Neural cell (in vitro differentiated cells): ENCODE data around the gene EFS. TPM values are rescaled to one million over a fixed set of nuclear protein-coding genes. Genes with fewer than 3 reads are reported as not detected.

Experiments used
- H2AFZ ChIP-seq: fragments of 200-600, 300-800 bp; sonication (generic), shearing (Covaris generic); 2 replicates; pipeline ENCODE4 v1.6.0; 2014; ENCODE audit warnings: low read depth, mild to moderate bottlenecking, antibody characterized with exemption, low read length, moderate library complexity
- H3F3A ChIP-seq: fragments of 200-600 bp; shearing (Covaris generic); 2 replicates; pipeline ENCODE4 v1.6.1; 2016; ENCODE audit warnings: mild to moderate bottlenecking, moderate library complexity, mixed read lengths, antibody characterized with exemption, low read length; ENCODE audit not compliant: insufficient read depth, poor library complexity, severe bottlenecking
- H3K27ac ChIP-seq: fragments of 200-600, 300-800 bp; sonication (generic), shearing (Covaris generic); 2 replicates; pipeline ENCODE4 v1.5.1; 2014; ENCODE audit warnings: mild to moderate bottlenecking, low read length, moderate library complexity
- H3K27me3 ChIP-seq: fragments of 300-800, 200-600 bp; sonication (generic), shearing (Covaris generic); 2 replicates; pipeline ENCODE4 v1.6.0; 2014; ENCODE audit warnings: mild to moderate bottlenecking, low read depth, low read length, moderate library complexity; ENCODE audit not compliant: insufficient read depth
- H3K36me3 ChIP-seq: fragments of 300-800, 200-600 bp; sonication (generic), shearing (Covaris generic); 2 replicates; pipeline ENCODE4 v1.5.1; 2014; ENCODE audit warnings: mild to moderate bottlenecking, antibody characterized with exemption, low read length, moderate library complexity; ENCODE audit not compliant: insufficient read depth
- H3K4me2 ChIP-seq: fragments of 300-800, 200-600 bp; sonication (generic), shearing (Covaris generic); 2 replicates; pipeline ENCODE4 v1.6.0; 2014; ENCODE audit warnings: mild to moderate bottlenecking, low read length
- H3K4me3 ChIP-seq: fragments of 300-800, 200-600 bp; sonication (generic), shearing (Covaris generic); 2 replicates; pipeline ENCODE4 v1.5.1; 2014; ENCODE audit warnings: mild to moderate bottlenecking, low read length, moderate library complexity
- H3K79me2 ChIP-seq: fragments of 200-600 bp; shearing (Covaris generic); replicated peaks from 2 replicates; pipeline ENCODE4 v1.6.0; 2014; ENCODE audit warnings: mild to moderate bottlenecking, low read length, moderate library complexity; ENCODE audit not compliant: insufficient read depth
- H3K9ac ChIP-seq: fragments of 300-800, 200-600 bp; sonication (generic), shearing (Covaris generic); 2 replicates; pipeline ENCODE4 v1.6.1; 2016; ENCODE audit warnings: mild to moderate bottlenecking, low read length, mixed read lengths
- H3K9me2 ChIP-seq: fragments of 200-600 bp; shearing (Covaris generic); 2 replicates; pipeline ENCODE4 v1.6.1; 2016; ENCODE audit warnings: mild to moderate bottlenecking, low read length, mixed read lengths; ENCODE audit not compliant: insufficient read depth
- H3K9me3 ChIP-seq: fragments of 200-600, 300-800 bp; sonication (generic), shearing (Covaris generic); 2 replicates; pipeline ENCODE4 v1.6.1; 2016; ENCODE audit warnings: mild to moderate bottlenecking, mixed run types, low read length, moderate library complexity, mixed read lengths
- H4K20me1 ChIP-seq: fragments of 200-600 bp; shearing (Covaris generic); 2 replicates; pipeline ENCODE4 v1.6.1; 2016; ENCODE audit warnings: mild to moderate bottlenecking, mixed run types; ENCODE audit not compliant: insufficient read depth
- EP300 ChIP-seq: fragments of 450-650 bp; conservative IDR thresholded peaks from 2 replicates; pipeline ENCODE4 v1.6.1; 2014; ENCODE audit warnings: antibody characterized with exemption, mild to moderate bottlenecking, moderate library complexity; ENCODE audit not compliant: poor library complexity, severe bottlenecking
- EZH2 ChIP-seq: fragments of 200-600, 300-800 bp; shearing (Covaris generic), sonication (generic); IDR thresholded peaks from 2 replicates; pipeline ENCODE4 v1.6.1; 2014; ENCODE audit warnings: antibody characterized with exemption, low read length, borderline replicate concordance, mild to moderate bottlenecking; ENCODE audit not compliant: insufficient read depth, poor library complexity, severe bottlenecking
- MXI1 ChIP-seq: fragments of 450-650 bp; conservative IDR thresholded peaks from 2 replicates; pipeline ENCODE4 v1.6.1; 2014; ENCODE audit warnings: antibody characterized with exemption, mild to moderate bottlenecking; ENCODE audit not compliant: poor library complexity, severe bottlenecking
- POLR2AphosphoS5 ChIP-seq: IDR thresholded peaks from 2 replicates; pipeline ENCODE4 v1.6.1; 2012
- RAD21 ChIP-seq: fragments of 450-650 bp; conservative IDR thresholded peaks from 2 replicates; pipeline ENCODE4 v1.6.1; 2014; ENCODE audit warnings: antibody characterized with exemption, mild to moderate bottlenecking, moderate library complexity
- SMC3 ChIP-seq: fragments of 450-650 bp; conservative IDR thresholded peaks from 2 replicates; pipeline ENCODE4 v1.6.1; 2014; ENCODE audit warnings: antibody characterized with exemption, mild to moderate bottlenecking, moderate library complexity; ENCODE audit not compliant: poor library complexity
- TAF1 ChIP-seq: IDR thresholded peaks from 2 replicates; pipeline ENCODE4 v1.6.1; 2012; ENCODE audit warnings: low read depth
- polyA plus RNA-seq: library from polyadenylated mRNA; depleted of rRNA; stranded (reverse); fragments of >200 nt; gene quantifications from 2 replicates; pipeline ENCODE4 v1.2.3, GENCODE V29; 2014
- TF ChIP-seq, protein P1 (sequence below): fragments of 450-650 bp; IDR thresholded peaks from 2 replicates; pipeline ENCODE4 v1.5.1; 2014; ENCODE audit warnings: antibody characterized with exemption, mild to moderate bottlenecking, moderate library complexity; ENCODE audit not compliant: poor library complexity, severe bottlenecking
- TF ChIP-seq, protein P2 (sequence below): IDR thresholded peaks from 2 replicates; pipeline ENCODE4 v1.6.1; 2012; ENCODE audit warnings: borderline replicate concordance

EFS gene
- polyA plus RNA-seq, 1 donor from 2014 or later = 0.48 TPM

DNA sequence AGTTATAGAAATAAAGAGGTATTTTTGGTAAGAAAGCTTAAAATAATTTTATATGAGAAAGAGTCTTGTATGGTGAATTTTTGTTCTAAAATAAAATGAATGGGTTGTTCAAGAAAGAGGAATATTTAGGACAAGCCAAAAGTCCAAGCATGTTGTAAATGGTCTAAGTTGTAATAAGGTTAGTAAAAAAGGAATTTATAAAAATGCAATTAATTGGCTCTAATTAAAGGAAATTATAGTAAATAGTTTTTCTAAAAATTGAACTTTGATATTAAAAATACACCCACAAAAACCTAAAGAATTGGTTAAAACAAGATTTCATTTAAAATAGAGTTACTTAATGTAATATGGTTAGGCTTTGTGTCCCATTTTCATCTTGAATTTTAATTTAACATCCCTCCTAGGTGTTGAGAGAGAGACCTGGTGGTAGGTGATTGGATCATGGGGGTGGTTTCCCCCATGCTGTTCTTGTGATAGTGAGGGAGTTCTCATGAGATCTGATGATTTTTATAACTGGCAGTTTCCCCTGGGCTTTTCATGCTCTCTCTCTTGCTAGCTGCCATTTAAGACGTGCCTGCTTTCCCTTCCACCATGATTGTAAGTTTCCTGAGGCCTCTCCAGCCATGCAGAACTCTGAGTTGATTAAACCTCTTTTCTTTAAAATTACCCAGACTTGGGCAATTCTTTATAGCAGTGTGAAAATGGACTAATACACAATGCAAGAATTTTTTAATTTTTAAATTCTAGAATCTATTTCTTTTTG is 25.3 kb downstream of the EFS start:
- Histone ChIP-seq H3K27me3 (no peaks in the 10 kb centered on the region), H3K9me2 (no peaks in the 10 kb centered on the region), H2AFZ (no peak overlapping the region), H3K79me2 (no peaks in the 10 kb centered on the region), H3K9ac (no peak overlapping the region), H3F3A (no peaks in the 10 kb centered on the region), H4K20me1 (no peaks in the 10 kb centered on the region), H3K4me2 (no peak overlapping the region), H3K27ac (no peak overlapping the region), H3K36me3 (no peaks in the 10 kb centered on the region), H3K9me3 (no peaks in the 10 kb centered on the region), H3K4me3 (no peak overlapping the region)
- TF ChIP-seq SMC3 (no peak), RAD21 (no peak), TAF1 (no peak), EZH2 (no peak), EP300 (no peak), MXI1 (no peak), POLR2AphosphoS5 (no peak)
- TF ChIP-seq, protein P1, sequence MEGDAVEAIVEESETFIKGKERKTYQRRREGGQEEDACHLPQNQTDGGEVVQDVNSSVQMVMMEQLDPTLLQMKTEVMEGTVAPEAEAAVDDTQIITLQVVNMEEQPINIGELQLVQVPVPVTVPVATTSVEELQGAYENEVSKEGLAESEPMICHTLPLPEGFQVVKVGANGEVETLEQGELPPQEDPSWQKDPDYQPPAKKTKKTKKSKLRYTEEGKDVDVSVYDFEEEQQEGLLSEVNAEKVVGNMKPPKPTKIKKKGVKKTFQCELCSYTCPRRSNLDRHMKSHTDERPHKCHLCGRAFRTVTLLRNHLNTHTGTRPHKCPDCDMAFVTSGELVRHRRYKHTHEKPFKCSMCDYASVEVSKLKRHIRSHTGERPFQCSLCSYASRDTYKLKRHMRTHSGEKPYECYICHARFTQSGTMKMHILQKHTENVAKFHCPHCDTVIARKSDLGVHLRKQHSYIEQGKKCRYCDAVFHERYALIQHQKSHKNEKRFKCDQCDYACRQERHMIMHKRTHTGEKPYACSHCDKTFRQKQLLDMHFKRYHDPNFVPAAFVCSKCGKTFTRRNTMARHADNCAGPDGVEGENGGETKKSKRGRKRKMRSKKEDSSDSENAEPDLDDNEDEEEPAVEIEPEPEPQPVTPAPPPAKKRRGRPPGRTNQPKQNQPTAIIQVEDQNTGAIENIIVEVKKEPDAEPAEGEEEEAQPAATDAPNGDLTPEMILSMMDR = no peak
- TF ChIP-seq, protein P2, sequence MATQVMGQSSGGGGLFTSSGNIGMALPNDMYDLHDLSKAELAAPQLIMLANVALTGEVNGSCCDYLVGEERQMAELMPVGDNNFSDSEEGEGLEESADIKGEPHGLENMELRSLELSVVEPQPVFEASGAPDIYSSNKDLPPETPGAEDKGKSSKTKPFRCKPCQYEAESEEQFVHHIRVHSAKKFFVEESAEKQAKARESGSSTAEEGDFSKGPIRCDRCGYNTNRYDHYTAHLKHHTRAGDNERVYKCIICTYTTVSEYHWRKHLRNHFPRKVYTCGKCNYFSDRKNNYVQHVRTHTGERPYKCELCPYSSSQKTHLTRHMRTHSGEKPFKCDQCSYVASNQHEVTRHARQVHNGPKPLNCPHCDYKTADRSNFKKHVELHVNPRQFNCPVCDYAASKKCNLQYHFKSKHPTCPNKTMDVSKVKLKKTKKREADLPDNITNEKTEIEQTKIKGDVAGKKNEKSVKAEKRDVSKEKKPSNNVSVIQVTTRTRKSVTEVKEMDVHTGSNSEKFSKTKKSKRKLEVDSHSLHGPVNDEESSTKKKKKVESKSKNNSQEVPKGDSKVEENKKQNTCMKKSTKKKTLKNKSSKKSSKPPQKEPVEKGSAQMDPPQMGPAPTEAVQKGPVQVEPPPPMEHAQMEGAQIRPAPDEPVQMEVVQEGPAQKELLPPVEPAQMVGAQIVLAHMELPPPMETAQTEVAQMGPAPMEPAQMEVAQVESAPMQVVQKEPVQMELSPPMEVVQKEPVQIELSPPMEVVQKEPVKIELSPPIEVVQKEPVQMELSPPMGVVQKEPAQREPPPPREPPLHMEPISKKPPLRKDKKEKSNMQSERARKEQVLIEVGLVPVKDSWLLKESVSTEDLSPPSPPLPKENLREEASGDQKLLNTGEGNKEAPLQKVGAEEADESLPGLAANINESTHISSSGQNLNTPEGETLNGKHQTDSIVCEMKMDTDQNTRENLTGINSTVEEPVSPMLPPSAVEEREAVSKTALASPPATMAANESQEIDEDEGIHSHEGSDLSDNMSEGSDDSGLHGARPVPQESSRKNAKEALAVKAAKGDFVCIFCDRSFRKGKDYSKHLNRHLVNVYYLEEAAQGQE = no peak

GRCh38 chr14:23335623-23336022 is 29.3 kb downstream of the EFS start:
- Histone ChIP-seq H3K27ac (no peak overlapping the region), H3K27me3 (no peaks in the 10 kb centered on the region), H2AFZ (no peak overlapping the region), H3K4me3 (no peak overlapping the region), H4K20me1 (no peaks in the 10 kb centered on the region), H3K4me2 (no peak overlapping the region), H3K36me3 (no peaks in the 10 kb centered on the region), H3F3A (no peaks in the 10 kb centered on the region), H3K9me2 (no peaks in the 10 kb centered on the region), H3K9me3 (no peaks in the 10 kb centered on the region), H3K79me2 (no peaks in the 10 kb centered on the region), H3K9ac (no peak overlapping the region)
- TF ChIP-seq, protein P2 = no peak
- no peak for TF ChIP-seq EZH2
- TF ChIP-seq EP300 = no peak
- TF ChIP-seq RAD21 = no peak
- TF ChIP-seq POLR2AphosphoS5 = no peak
- no peak for TF ChIP-seq SMC3
- TF ChIP-seq MXI1 = no peak
- TF ChIP-seq, protein P1 = no peak
- no peak for TF ChIP-seq TAF1
